ENCODE measurements around the gene GNG12.

Gene GNG12

GRCh38 chr1:67824766-67825165 lies 8.5 kb downstream of the GNG12 start:
- DNase-seq (ENCODE audit: insufficient read length) (no peak), FAIRE-seq (no peak)
- TF ChIP-seq POLR2A (IDR thresholded peaks at IDR 0.05; ENCODE audit: low read depth, low read length) = no peak
- TF ChIP-seq POLR2AphosphoS5 (IDR thresholded peaks at IDR 0.05; ENCODE audit: low read depth, low read length) = no peak
- TF ChIP-seq TAF1 (IDR thresholded peaks at IDR 0.05; ENCODE audit: borderline replicate concordance, low read depth, low read length) = no peak

- no peak for TF ChIP-seq TAF1 (IDR thresholded peaks at IDR 0.05; ENCODE audit: borderline replicate concordance, low read depth, low read length)
- TF ChIP-seq POLR2AphosphoS5 (IDR thresholded peaks at IDR 0.05; ENCODE audit: low read depth, low read length) = no peak
- TF ChIP-seq POLR2A (IDR thresholded peaks at IDR 0.05; ENCODE audit: low read depth, low read length) = no peak
- DNase-seq (ENCODE audit: insufficient read length) = no peak
- FAIRE-seq = no peak
These were observed 9.7 kb downstream of the GNG12 start for GRCh38 chr1:67823615-67824014.

GRCh38 chr1:67821263-67821662 lies 12.0 kb downstream of the GNG12 start:
- TF ChIP-seq POLR2A (IDR thresholded peaks at IDR 0.05; ENCODE audit: low read depth, low read length) (no peak), TAF1 (IDR thresholded peaks at IDR 0.05; ENCODE audit: borderline replicate concordance, low read depth, low read length) (no peak), POLR2AphosphoS5 (IDR thresholded peaks at IDR 0.05; ENCODE audit: low read depth, low read length) (no peak)
- DNase-seq (ENCODE audit: insufficient read length) = no peak
- no peak for FAIRE-seq

- DNase-seq (ENCODE audit: insufficient read length) = no peak
- TF ChIP-seq POLR2AphosphoS5 (IDR thresholded peaks at IDR 0.05; ENCODE audit: low read depth, low read length) (no peak), TAF1 (IDR thresholded peaks at IDR 0.05; ENCODE audit: borderline replicate concordance, low read depth, low read length) (no peak), POLR2A (IDR thresholded peaks at IDR 0.05; ENCODE audit: low read depth, low read length) (no peak)
- no peak for FAIRE-seq
These were observed 14.5 kb downstream of the GNG12 start for GRCh38 chr1:67818725-67819301.

- DNase-seq (ENCODE audit: insufficient read length) (no peak), FAIRE-seq (no peak)
- no peak for TF ChIP-seq TAF1 (IDR thresholded peaks at IDR 0.05; ENCODE audit: borderline replicate concordance, low read depth, low read length)
- TF ChIP-seq POLR2AphosphoS5 (IDR thresholded peaks at IDR 0.05; ENCODE audit: low read depth, low read length) = no peak
- TF ChIP-seq POLR2A (IDR thresholded peaks at IDR 0.05; ENCODE audit: low read depth, low read length) = no peak
These were observed 15.1 kb downstream of the GNG12 start for GRCh38 chr1:67818162-67818561.

- no peak for DNase-seq (ENCODE audit: insufficient read length)
- TF ChIP-seq POLR2AphosphoS5 (IDR thresholded peaks at IDR 0.05; ENCODE audit: low read depth, low read length) (no peak), TAF1 (IDR thresholded peaks at IDR 0.05; ENCODE audit: borderline replicate concordance, low read depth, low read length) (no peak), POLR2A (IDR thresholded peaks at IDR 0.05; ENCODE audit: low read depth, low read length) (no peak)
- FAIRE-seq = no peak
These were observed 15.9 kb downstream of the GNG12 start for GRCh38 chr1:67817319-67817718.

- no peak for TF ChIP-seq TAF1 (IDR thresholded peaks at IDR 0.05; ENCODE audit: borderline replicate concordance, low read depth, low read length)
- no peak for TF ChIP-seq POLR2A (IDR thresholded peaks at IDR 0.05; ENCODE audit: low read depth, low read length)
- no peak for TF ChIP-seq POLR2AphosphoS5 (IDR thresholded peaks at IDR 0.05; ENCODE audit: low read depth, low read length)
- FAIRE-seq (no peak), DNase-seq (ENCODE audit: insufficient read length) (no peak)
These were observed 16.8 kb downstream of the GNG12 start for GRCh38 chr1:67816506-67816905.

- FAIRE-seq (no peak), DNase-seq (ENCODE audit: insufficient read length) (no peak)
- TF ChIP-seq POLR2AphosphoS5 (IDR thresholded peaks at IDR 0.05; ENCODE audit: low read depth, low read length) (no peak), TAF1 (IDR thresholded peaks at IDR 0.05; ENCODE audit: borderline replicate concordance, low read depth, low read length) (no peak), POLR2A (IDR thresholded peaks at IDR 0.05; ENCODE audit: low read depth, low read length) (no peak)
These were observed 17.2 kb downstream of the GNG12 start for GRCh38 chr1:67816095-67816475.

GRCh38 chr1:67815303-67816094 lies 17.8 kb downstream of the GNG12 start:
- DNase-seq (ENCODE audit: insufficient read length) (no peak), FAIRE-seq (no peak)
- TF ChIP-seq POLR2A (IDR thresholded peaks at IDR 0.05; ENCODE audit: low read depth, low read length) (no peak), POLR2AphosphoS5 (IDR thresholded peaks at IDR 0.05; ENCODE audit: low read depth, low read length) (no peak), TAF1 (IDR thresholded peaks at IDR 0.05; ENCODE audit: borderline replicate concordance, low read depth, low read length) (no peak)

GRCh38 chr1:67814121-67814772 lies 19.0 kb downstream of the GNG12 start:
- DNase-seq (ENCODE audit: insufficient read length) = no peak
- TF ChIP-seq POLR2A (IDR thresholded peaks at IDR 0.05; ENCODE audit: low read depth, low read length) (no peak), POLR2AphosphoS5 (IDR thresholded peaks at IDR 0.05; ENCODE audit: low read depth, low read length) (no peak), TAF1 (IDR thresholded peaks at IDR 0.05; ENCODE audit: borderline replicate concordance, low read depth, low read length) (no peak)
- no peak for FAIRE-seq

- FAIRE-seq (no peak), DNase-seq (ENCODE audit: insufficient read length) (no peak)
- TF ChIP-seq POLR2AphosphoS5 (IDR thresholded peaks at IDR 0.05; ENCODE audit: low read depth, low read length) (no peak), TAF1 (IDR thresholded peaks at IDR 0.05; ENCODE audit: borderline replicate concordance, low read depth, low read length) (no peak), POLR2A (IDR thresholded peaks at IDR 0.05; ENCODE audit: low read depth, low read length) (no peak)
These were observed 21.0 kb downstream of the GNG12 start for GRCh38 chr1:67812226-67812625.
